ENCODE measurements around the gene BCAR3.

BCAR3 gene

GRCh38 chr1:93581917-93582850 lies 99.5 kb downstream of the BCAR3 start:
- Histone ChIP-seq H3K4me1 (ENCODE audit: control insufficient read depth, insufficient read depth, low read length) (no peaks in the 10 kb centered on the region; the same call in 1 of the 2 replicates), H3K36me3 (ENCODE audit: control insufficient read depth in 2 of 2, insufficient read depth in 1 of 2, low read length in 2 of 2) (peaks cover 0 to 24% of the 10 kb centered on the region in 2 experiments; a peak in 2 of 3 replicates), H3K4me3 (ENCODE audit: low read depth, low read length) (no peak overlapping the region), H3K9me3 (ENCODE audit: control insufficient read depth, insufficient read depth, low read depth, low read length) (no peaks in the 10 kb centered on the region), H3K27ac (ENCODE audit: extremely low read depth, low read depth, low read length) (no peak overlapping the region)
- ChIA-PET POLR2A (interaction anchor here (0.5 kb wide), 1 partner anchor 505 kb away, joined by 6 read pairs; no protein-coding TSS in a partner anchor), CTCF (no interaction called here)
- peak; percentile 48 for TF ChIP-seq ZFHX2 (tag by site-specific recombination; conservative IDR thresholded peaks at IDR 0.05)
- TF ChIP-seq KLF1 (tag by site-specific recombination; IDR thresholded peaks at IDR 0.05), result peak; percentile 46
- peak; percentile 37; the same call in 1 of the 2 replicates for TF ChIP-seq EGR2 (tag by site-specific recombination; IDR thresholded peaks at IDR 0.05; ENCODE audit: low read depth)
- no peak for TF ChIP-seq OSR2 (tag by site-specific recombination; IDR thresholded peaks at IDR 0.05)

- peaks cover 0 to 34% of the 10 kb centered on the region in 2 experiments; a peak in 2 of 3 replicates for H3K36me3 ChIP-seq (ENCODE audit: control insufficient read depth in 2 of 2, insufficient read depth in 1 of 2, low read length in 2 of 2)
- H3K4me3 ChIP-seq (ENCODE audit: low read depth, low read length), result no peak overlapping the region
- H3K27ac ChIP-seq (ENCODE audit: extremely low read depth, low read depth, low read length), result no peak overlapping the region
- no peaks in the 10 kb centered on the region for H3K9me3 ChIP-seq (ENCODE audit: control insufficient read depth, insufficient read depth, low read depth, low read length)
- ChIA-PET CTCF (no interaction called here), POLR2A (no interaction called here)
- TF ChIP-seq HOXD13 (CRISPR knock-in tag; IDR thresholded peaks at IDR 0.05; ENCODE audit: borderline replicate concordance) (no peak), ZNF221 (tag by site-specific recombination; IDR thresholded peaks at IDR 0.05; ENCODE audit: borderline replicate concordance) (no peak), ZNF560 (tag by site-specific recombination; IDR thresholded peaks at IDR 0.05; ENCODE audit: borderline replicate concordance) (no peak), ZNF132 (tag by site-specific recombination; IDR thresholded peaks at IDR 0.05; ENCODE audit: borderline replicate concordance) (no peak), ZNF48 (tag by site-specific recombination; IDR thresholded peaks at IDR 0.05) (no peak), YY2 (tag by site-specific recombination; IDR thresholded peaks at IDR 0.05) (no peak), ZBTB1 (tag by site-specific recombination; IDR thresholded peaks at IDR 0.05) (no peak)
- H3K4me1 ChIP-seq (ENCODE audit: control insufficient read depth, insufficient read depth, low read length), result no peaks in the 10 kb centered on the region; the same call in 1 of the 2 replicates
These were observed 101.7 kb downstream of the BCAR3 start for GRCh38 chr1:93579891-93580290.

- POLR2A ChIA-PET, result interaction anchor here (0.6 kb wide), 1 partner anchor 142 kb away, joined by 3 read pairs; no protein-coding TSS in a partner anchor
- Histone ChIP-seq H3K4me1 (ENCODE audit: control insufficient read depth, insufficient read depth, low read length) (no peaks in the 10 kb centered on the region), H3K36me3 (ENCODE audit: control insufficient read depth in 2 of 2, insufficient read depth in 1 of 2, low read length in 2 of 2) (peaks cover 0 to 39% of the 10 kb centered on the region in 2 experiments; a peak in 2 of 3 replicates), H3K4me3 (ENCODE audit: low read depth, low read length) (no peak overlapping the region), H3K27ac (ENCODE audit: extremely low read depth, low read depth, low read length) (no peak overlapping the region), H3K9me3 (ENCODE audit: control insufficient read depth, insufficient read depth, low read depth, low read length) (no peaks in the 10 kb centered on the region)
- CTCF ChIA-PET, result no interaction called here
- TF ChIP-seq ZBTB44 (tag by site-specific recombination; IDR thresholded peaks at IDR 0.05), result no peak
- TF ChIP-seq ZIC2 (tag by site-specific recombination; IDR thresholded peaks at IDR 0.05), result 0 out of 2 replicates have a peak, but pooled peaks have one; percentile 42
- TF ChIP-seq ZNF580 (tag by site-specific recombination; IDR thresholded peaks at IDR 0.05), result no peak
These were observed 102.5 kb downstream of the BCAR3 start for GRCh38 chr1:93578911-93579825.
